T-helper 1 cell treated with Interleukin-12 subunit alpha and Interleukin-12 subunit beta and Interleukin-4 antibody, amounts not matched to agents 30 μg/mL and 1 μg/mL, for 36 hours (primary cell): ENCODE data around the gene CUL4A.
A peak's percentile ranks its signal among the peaks of the same experiment; 100 is the strongest.
"Not testable (repeated sequence)": the region's sequence is repeated elsewhere in the genome, so short reads cannot be mapped to it uniquely, and the experiment has no call there.

Experiments
- H3K27ac Mint-ChIP-seq: one replicate; pipeline ENCODE4 v1.8.0; 2021; ENCODE audit warnings: mild to moderate bottlenecking, mixed read lengths
- H3K27me3 Mint-ChIP-seq: one replicate; pipeline ENCODE4 v1.8.0; 2021; ENCODE audit warnings: low read depth, mixed read lengths
- H3K36me3 Mint-ChIP-seq: one replicate; pipeline ENCODE4 v1.8.0; 2021; ENCODE audit warnings: low read depth, mixed read lengths
- H3K4me1 Mint-ChIP-seq: one replicate; pipeline ENCODE4 v1.8.0; 2021; ENCODE audit warnings: low read depth, mixed read lengths
- H3K4me3 Mint-ChIP-seq: one replicate; pipeline ENCODE4 v1.8.0; 2021; ENCODE audit warnings: mild to moderate bottlenecking, moderate library complexity, mixed read lengths
- H3K9me3 Mint-ChIP-seq: one replicate; pipeline ENCODE4 v1.8.0; 2021; ENCODE audit warnings: mixed read lengths

The CUL4A gene

DNA sequence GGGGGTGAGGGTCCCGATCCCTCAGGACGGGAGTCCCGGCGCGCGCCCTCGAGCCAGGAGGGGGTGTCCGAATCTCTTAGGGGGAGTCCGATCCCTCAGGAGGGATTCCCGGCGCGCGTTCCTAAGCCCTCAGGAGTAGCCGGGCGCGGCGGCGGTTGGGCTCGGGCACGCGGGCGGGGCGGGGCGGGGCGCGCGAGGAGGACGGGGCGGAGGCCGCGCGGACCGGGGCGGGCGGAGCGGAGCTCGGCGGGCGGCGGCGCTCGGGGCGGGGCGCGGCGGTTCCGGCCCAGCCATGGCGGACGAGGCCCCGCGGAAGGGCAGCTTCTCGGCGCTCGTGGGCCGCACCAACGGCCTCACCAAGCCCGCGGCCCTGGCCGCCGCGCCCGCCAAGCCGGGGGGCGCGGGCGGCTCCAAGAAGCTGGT is at the start of gene CUL4A:
TSS of gene CUL4A (plus strand) at position 278 of the 423 bp plus-strand sequence. CDS start at position 293, 15 bp downstream.
- H3K4me3 Mint-ChIP-seq, result peak within 1 kb of the TSS; percentile 95
- H3K4me1 Mint-ChIP-seq, result peaks cover 55% of the 10 kb centered on the region
- peak within 1 kb of the TSS; percentile 92 for H3K27ac Mint-ChIP-seq
- peaks cover 43% of the 10 kb centered on the region for H3K36me3 Mint-ChIP-seq
- no peaks in the 10 kb centered on the region for H3K9me3 Mint-ChIP-seq
- H3K27me3 Mint-ChIP-seq, result no peaks in the 10 kb centered on the region

DNA sequence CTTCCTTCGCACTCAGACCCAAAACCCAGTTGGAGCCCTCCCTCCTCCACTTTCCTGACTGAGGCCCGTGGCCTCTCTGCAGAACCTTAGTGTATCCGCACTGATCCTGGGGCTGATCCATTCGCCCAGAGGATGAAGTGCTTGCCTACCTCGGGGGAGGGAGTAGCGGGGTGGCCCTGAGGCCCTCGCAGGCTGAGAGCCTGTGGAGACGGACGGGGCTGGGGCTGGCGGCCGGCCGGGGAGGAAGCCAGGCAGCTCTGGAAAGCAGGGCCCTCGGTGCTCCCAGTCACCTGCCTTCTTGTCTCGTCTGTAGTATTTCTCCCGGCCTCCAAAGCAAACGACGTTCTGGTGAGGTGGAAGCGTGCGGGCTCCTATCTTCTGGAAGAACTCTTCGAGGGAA is 49.7 kb upstream of the CUL4A start:
- H3K27me3 Mint-ChIP-seq, result peaks cover 25% of the 10 kb centered on the region

DNA sequence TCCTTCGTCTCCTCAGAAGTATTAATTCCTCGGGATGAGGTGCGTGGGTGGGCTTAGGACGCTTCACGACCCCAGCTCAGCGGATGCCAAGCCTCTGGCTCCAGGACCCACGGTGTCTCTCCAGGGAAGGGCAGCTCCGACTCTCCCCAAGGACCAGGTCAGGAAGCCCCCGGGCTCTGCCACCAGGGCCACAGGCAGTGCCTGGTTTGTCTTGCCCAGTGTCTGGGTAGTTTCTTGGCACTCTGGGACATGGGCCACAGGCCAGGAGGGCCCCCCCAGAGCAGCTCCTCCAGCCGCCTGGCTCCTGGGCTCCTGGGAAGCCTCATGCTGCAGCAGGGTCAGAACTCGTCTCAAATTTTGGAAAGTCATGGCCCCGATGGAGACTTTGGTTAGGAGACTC is 48.4 kb upstream of the CUL4A start:
- peaks cover 9% of the 10 kb centered on the region for H3K36me3 Mint-ChIP-seq
- H3K4me1 Mint-ChIP-seq, result peaks cover 13% of the 10 kb centered on the region
- peaks cover 8% of the 10 kb centered on the region for H3K9me3 Mint-ChIP-seq
- peak overlapping the region; percentile 67 for H3K27ac Mint-ChIP-seq
- H3K4me3 Mint-ChIP-seq, result peak overlapping the region; percentile 78
- peaks cover 12% of the 10 kb centered on the region for H3K27me3 Mint-ChIP-seq

More for the DNA sequence above, 49.7 kb upstream of the CUL4A start:
- Mint-ChIP-seq H3K4me1 (peaks cover 16% of the 10 kb centered on the region), H3K36me3 (peaks cover 19% of the 10 kb centered on the region), H3K9me3 (peaks cover 21% of the 10 kb centered on the region), H3K4me3 (no peak overlapping the region), H3K27ac (no peak overlapping the region)

DNA sequence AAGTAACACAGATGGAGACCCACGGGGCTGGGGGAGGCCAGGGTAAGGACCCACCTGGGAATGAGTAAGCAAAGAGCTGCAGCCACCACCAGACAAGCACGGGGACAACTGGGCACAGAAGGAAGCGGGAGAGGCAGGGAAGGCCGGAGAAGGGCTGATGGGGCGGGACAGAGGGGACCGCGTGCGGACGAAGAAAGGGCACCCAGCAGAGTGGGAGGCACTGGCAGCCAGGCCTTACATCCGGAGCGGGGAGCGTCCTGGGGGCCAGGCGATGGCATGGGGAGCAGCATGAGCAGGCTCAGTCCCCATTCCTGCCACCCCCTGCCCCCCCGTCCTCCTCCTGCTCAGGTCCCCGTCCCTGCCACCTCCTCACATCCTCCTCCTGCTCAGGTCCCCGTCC is 48.0 kb upstream of the CUL4A start:
- Mint-ChIP-seq H3K36me3 (peaks cover 9% of the 10 kb centered on the region), H3K27ac (peak overlapping the region; percentile 67), H3K4me1 (peaks cover 13% of the 10 kb centered on the region), H3K27me3 (peaks cover 12% of the 10 kb centered on the region), H3K9me3 (peaks cover 8% of the 10 kb centered on the region), H3K4me3 (peak overlapping the region; percentile 78)

DNA sequence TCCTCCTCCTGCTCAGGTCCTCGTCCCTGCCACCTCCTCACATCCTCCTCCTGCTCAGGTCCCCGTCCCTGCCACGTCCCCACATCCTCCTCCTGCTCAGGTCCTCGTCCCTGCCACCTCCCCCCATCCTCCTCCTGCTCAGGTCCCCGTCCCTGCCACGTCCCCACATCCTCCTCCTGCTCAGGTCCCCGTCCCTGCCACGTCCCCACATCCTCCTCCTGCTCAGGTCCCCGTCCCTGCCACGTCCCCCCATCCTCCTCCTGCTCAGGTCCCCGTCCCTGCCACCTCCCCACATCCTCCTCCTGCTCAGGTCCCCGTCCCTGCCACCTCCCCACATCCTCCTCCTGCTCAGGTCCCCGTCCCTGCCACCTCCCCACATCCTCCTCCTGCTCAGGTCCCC is 47.4 kb upstream of the CUL4A start:
- H3K4me3 Mint-ChIP-seq, H3K27ac Mint-ChIP-seq, H3K9me3 Mint-ChIP-seq, H3K36me3 Mint-ChIP-seq: not testable (repeated sequence)
- H3K27me3 Mint-ChIP-seq, result peaks cover 12% of the 10 kb centered on the region
- peaks cover 13% of the 10 kb centered on the region for H3K4me1 Mint-ChIP-seq

DNA sequence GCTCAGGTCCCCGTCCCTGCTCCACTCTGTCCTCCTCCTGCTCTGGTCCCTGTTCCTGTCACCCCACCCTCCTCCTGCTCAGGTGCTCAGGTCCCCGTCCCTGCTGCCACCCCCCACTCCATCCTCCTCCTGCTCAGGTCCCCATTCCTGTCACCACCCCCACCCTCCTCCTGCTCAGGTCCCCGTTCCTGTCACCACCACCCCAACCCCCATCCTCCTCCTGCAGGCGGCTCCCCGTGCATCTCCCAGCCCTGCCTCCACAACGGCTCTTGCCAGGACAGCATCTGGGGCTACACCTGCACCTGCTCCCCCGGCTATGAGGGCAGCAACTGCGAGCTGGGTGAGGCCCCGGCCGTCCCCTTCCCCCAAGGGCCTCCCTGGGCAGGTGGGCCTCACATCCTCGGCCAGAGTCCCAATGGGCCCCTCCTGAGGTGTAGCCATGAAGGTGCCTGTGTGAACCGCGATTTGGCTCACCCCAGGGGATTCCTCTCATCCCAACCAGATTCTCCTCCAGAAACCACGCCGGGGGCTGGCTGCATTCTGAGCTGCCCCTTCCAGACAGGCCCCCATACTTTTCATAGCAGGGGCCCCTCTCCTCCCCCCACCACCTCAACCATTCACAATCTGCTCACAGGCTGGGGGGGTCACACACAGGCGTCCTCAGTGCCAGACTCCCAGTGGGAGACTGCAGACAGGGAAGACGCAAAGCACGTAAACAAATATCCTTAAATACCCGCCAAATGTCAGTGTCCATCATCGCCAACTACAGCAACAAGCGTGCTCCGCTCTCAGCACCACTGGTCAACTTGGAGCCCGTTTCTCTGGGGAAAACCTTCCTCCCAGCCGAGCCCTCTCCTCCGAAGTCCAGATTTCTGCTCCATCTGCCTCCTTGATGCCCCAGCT is 46.4 kb upstream of the CUL4A start:
- Mint-ChIP-seq H3K27me3 (peaks cover 3% of the 10 kb centered on the region), H3K4me1 (peaks cover 13% of the 10 kb centered on the region), H3K36me3 (peaks cover 5% of the 10 kb centered on the region), H3K4me3 (peak overlapping the region; percentile 25), H3K9me3 (no peaks in the 10 kb centered on the region), H3K27ac (peak overlapping the region; percentile 76)

DNA sequence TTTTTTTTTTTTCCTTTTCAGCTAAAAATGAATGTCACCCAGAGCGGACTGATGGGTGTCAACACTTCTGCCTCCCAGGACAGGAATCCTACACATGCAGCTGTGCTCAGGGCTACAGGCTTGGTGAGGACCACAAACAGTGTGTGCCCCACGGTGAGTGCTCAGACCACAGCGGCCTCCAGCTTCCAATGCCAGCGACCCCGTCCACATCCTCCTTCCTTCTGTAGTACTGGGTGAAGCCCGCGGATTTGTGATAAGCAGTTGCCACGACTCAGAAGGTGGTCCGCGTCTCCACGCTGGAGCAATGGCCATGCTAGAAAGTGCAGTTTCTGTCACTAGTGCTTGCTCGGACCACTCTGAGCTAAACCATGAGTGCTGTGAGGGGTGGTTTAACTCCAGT is 44.9 kb upstream of the CUL4A start:
- no peak overlapping the region for H3K27ac Mint-ChIP-seq
- no peaks in the 10 kb centered on the region for H3K27me3 Mint-ChIP-seq
- H3K36me3 Mint-ChIP-seq, result peaks cover 15% of the 10 kb centered on the region
- H3K4me3 Mint-ChIP-seq, result peak overlapping the region; percentile 43
- H3K4me1 Mint-ChIP-seq, result peaks cover 13% of the 10 kb centered on the region
- no peaks in the 10 kb centered on the region for H3K9me3 Mint-ChIP-seq

DNA sequence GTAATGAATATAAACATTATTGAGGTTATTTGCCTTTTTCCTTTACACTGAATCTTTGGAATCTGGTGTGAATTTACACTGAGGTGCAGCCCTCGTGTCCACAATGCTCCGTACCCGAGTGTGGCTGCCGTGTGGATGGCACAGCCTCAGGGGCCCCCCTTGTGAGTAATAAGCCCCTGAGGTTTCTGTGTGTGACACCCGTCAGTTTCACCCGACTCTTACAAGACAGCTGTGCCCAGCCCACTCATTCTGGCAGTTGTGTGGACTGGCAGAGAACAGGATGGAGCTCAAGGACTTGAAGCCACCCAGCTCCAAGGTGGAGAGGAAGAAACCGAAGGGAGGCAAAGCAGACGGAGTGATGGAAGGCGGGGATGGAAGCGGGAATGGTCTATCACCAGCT is 43.1 kb upstream of the CUL4A start:
- H3K27me3 Mint-ChIP-seq, result no peaks in the 10 kb centered on the region
- peaks cover 11% of the 10 kb centered on the region for H3K4me1 Mint-ChIP-seq
- H3K9me3 Mint-ChIP-seq, result no peaks in the 10 kb centered on the region
- H3K27ac Mint-ChIP-seq, result peak overlapping the region; percentile 50
- peaks cover 24% of the 10 kb centered on the region for H3K36me3 Mint-ChIP-seq
- no peak overlapping the region for H3K4me3 Mint-ChIP-seq

DNA sequence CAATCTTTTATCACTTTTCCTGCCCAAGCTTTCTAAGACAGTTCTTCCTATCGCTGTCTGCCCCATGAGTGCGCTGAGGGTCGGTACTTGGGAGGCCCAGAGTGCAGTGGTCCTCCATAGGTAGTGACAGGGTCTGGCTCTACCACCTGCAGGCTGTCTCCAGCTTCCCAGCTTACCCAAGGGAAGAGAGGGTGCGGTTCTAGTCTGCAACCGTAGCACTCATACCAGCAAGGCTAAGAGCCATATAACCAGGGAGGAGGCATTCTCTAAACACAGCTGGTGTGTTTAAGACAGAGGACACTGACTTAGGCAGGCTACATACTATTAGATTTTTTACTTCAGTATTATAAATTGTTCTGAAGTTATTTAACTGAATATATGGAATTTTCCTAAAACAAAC is 42.7 kb upstream of the CUL4A start:
- H3K27ac Mint-ChIP-seq, result no peak overlapping the region
- peaks cover 28% of the 10 kb centered on the region for H3K36me3 Mint-ChIP-seq
- H3K4me3 Mint-ChIP-seq, result no peak overlapping the region
- no peaks in the 10 kb centered on the region for H3K27me3 Mint-ChIP-seq
- peaks cover 11% of the 10 kb centered on the region for H3K4me1 Mint-ChIP-seq
- H3K9me3 Mint-ChIP-seq, result no peaks in the 10 kb centered on the region

DNA sequence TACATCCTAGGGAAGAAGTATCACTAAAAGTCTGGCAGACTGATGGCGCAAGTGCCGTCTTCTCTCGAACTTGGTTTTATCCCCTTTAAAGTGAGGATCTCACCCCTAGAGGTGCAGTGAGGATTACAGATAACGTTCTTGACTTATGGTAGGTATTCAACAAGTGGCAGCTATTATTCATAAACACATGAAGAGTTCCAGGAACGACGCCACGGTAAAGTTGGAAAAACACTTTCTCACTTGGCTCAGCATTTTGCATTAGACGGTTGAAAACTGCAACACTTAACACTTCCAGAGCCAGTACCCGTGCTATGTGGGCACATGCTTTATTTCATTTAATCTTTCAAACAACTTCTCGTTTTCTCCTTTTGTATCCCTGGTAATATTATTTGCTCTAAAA is 42.3 kb upstream of the CUL4A start:
- H3K4me1 Mint-ChIP-seq, result peaks cover 11% of the 10 kb centered on the region
- peaks cover 30% of the 10 kb centered on the region for H3K36me3 Mint-ChIP-seq
- no peaks in the 10 kb centered on the region for H3K9me3 Mint-ChIP-seq
- no peak overlapping the region for H3K4me3 Mint-ChIP-seq
- H3K27me3 Mint-ChIP-seq, result no peaks in the 10 kb centered on the region
- H3K27ac Mint-ChIP-seq, result no peak overlapping the region

DNA sequence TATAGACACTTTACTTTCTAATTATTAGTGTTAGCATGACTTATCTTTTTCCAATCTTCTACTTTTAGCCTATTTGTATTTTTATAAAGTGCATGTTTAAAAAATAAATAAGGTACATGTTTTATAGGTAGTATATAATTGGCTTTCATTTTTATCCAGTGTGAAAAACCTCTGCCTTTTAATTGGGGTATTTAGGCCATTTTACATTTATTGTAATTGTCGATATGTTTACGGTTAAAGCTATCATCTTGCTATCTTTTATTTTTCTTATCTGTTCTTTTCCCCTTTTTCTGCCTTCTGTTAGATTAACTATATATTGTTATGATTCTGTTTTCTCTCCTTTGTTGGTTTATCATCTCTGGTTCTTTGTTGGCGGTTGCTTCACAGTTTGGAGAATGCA is 41.8 kb upstream of the CUL4A start:
- no peak overlapping the region for H3K27ac Mint-ChIP-seq
- H3K4me1 Mint-ChIP-seq, result peaks cover 11% of the 10 kb centered on the region
- peaks cover 34% of the 10 kb centered on the region for H3K36me3 Mint-ChIP-seq
- no peak overlapping the region for H3K4me3 Mint-ChIP-seq
- H3K9me3 Mint-ChIP-seq, result no peaks in the 10 kb centered on the region
- H3K27me3 Mint-ChIP-seq, result no peaks in the 10 kb centered on the region

DNA sequence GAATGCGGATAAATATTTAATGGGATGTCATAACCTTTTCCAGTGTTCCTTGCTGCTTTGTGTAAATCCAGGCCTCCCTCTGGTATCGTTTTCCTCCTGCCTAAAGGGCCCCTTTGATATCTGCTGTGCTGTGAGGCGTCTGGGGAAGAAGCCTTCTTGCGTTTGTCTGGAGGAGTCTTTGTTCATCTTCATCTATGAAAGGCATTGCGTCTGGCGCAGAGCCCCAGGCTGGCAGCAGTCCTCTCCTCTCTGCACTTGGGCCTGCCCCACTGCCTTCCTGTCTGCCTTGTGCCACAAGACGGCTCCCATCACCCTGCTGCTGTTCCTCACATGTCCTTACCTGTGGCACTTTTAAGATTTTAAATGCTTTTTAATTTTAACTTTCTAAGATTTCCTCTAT is 41.2 kb upstream of the CUL4A start:
- Mint-ChIP-seq H3K27me3 (no peaks in the 10 kb centered on the region), H3K36me3 (peaks cover 37% of the 10 kb centered on the region), H3K9me3 (no peaks in the 10 kb centered on the region), H3K27ac (no peak overlapping the region), H3K4me3 (no peak overlapping the region), H3K4me1 (peaks cover 14% of the 10 kb centered on the region)

DNA sequence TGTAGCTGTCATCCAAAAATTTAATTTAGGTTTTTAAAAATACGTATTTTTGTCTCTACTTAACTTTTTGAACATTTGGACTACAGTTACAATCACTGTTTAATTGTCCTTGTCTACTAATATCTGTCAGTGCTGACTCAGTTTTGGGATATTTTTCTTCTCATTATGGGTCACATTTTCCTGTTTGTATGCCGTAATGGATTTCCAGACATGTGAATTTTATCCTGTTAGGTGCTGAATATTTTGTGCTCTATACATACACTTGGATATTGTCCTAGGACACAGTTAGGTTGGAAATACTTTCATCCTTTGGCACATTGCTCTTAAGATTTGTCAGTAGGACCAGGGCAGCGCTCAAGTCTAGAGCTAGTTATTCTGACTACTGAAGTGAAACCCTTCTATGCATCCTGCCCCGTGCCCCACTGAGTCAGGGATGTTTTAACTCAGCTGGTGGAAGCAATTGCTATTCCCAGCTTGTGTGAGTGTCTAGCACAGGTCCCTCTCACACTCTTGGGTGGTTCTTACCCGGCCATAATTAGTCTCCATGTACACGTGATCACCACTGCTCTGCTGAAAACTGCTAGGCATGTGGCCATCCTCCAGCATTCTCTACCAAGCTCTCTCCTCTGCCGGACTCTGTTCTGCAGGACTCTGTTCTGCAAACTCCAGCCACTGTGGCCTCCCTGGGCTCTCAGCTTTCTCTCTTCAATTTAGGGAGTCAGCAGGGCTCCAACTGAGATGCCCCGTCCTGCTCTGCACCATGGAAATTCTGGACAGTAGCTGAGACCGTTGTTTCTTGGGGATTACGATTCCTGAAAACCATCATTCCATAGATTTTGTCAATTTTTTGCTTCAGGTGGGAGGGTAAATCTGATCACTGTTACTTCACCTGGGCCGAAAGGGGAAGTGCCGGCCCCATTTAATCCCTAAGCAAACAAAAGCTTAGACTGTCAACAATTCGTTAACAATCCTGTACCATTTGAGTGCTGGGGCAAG is 39.8 kb upstream of the CUL4A start:
- no peaks in the 10 kb centered on the region for H3K9me3 Mint-ChIP-seq
- no peak overlapping the region for H3K4me3 Mint-ChIP-seq
- H3K27ac Mint-ChIP-seq, result no peak overlapping the region
- H3K4me1 Mint-ChIP-seq, result peaks cover 14% of the 10 kb centered on the region
- H3K27me3 Mint-ChIP-seq, result no peaks in the 10 kb centered on the region
- H3K36me3 Mint-ChIP-seq, result peaks cover 40% of the 10 kb centered on the region

DNA sequence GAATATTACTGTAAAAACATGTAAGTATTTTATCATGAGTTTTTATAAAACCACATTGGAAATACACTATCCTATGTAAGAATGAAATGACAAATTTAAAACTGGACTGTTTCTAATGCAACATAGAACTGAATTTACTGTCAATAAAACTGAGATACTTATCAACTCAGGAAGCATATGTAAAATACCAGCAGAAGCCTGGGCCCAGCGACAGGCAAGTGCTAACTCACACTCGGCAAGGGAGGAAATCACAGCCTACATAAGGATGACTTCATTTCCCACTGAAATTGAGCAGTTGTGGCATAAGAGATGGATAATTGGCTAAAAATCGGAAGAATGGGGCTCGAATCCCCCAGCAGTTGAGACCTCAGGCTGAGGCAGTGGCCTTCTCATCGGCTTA is 38.9 kb upstream of the CUL4A start:
- Mint-ChIP-seq H3K27ac (no peak overlapping the region), H3K4me1 (peaks cover 15% of the 10 kb centered on the region), H3K36me3 (peaks cover 48% of the 10 kb centered on the region), H3K27me3 (no peaks in the 10 kb centered on the region), H3K4me3 (no peak overlapping the region), H3K9me3 (no peaks in the 10 kb centered on the region)
